Left forelimb (tissue), 1 donor: ENCODE data around the gene PLD1.
"Not testable (repeated sequence)": the region's sequence is repeated elsewhere in the genome, so short reads cannot be mapped to it uniquely, and the experiment has no call there.

ENCODE experiments used
- DNase-seq: peaks from one replicate; pipeline ENCODE4 v3.0.0-alpha.2; 2018; ENCODE audit warnings: low spot score

The PLD1 gene

GRCh38 chr3:171615281-171615680, 195.0 kb downstream of the PLD1 start:
- no peak for DNase-seq

GRCh38 chr3:171614318-171614921, 195.9 kb downstream of the PLD1 start:
- DNase-seq = no peak

- DNase-seq = no peak
Measured at GRCh38 chr3:171607452-171607851, 202.8 kb downstream of the PLD1 start.

DNA sequence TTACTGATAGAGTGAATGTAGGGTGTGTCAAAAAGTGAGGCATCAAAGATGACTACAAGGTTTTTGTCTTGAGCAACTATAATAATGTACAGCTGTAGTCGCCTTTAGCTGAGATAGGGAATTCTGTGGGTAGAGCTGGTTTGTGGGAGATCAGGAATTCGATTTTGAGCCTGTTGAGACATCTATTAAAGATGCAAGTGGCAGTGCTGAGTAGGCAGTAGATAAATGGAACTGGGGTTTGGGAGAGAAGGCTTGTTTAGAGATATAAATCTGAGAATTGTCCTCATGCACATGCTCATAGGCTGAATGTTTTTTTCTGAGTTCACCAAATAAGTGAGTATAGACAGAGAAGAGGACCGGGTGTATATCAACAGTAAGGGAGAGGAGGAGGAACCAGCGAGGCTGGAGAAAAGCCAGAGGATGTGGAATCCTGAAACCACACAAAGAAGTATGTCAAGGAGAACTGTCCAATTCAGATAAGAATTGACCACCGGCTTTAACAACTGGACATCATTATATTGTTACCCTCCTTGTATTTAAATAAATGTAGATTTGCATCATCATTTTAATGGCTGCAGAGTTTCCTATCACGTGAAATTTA, 204.0 kb downstream of the PLD1 start:
- DNase-seq = no peak

GRCh38 chr3:171604370-171604769, 205.9 kb downstream of the PLD1 start:
- no peak for DNase-seq

DNA sequence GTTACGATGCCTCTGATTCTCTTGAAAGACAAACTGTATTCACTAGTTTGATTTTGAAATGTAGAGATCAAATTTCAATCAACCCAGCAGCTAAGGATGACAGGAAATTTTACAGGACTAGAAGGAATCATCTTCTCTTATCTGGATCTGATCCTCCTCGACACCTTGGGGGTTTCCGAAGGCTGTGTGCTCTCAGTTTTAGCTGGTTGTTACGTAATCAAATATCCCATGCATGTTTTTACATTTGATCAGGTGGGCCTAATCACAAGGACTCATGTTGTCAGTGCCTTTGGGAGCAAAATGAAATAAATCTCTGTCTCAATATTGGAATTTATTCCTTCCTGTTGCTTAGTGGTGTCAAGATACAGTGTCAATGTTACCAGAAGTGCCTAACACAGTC, 208.2 kb downstream of the PLD1 start:
- no peak for DNase-seq

DNA sequence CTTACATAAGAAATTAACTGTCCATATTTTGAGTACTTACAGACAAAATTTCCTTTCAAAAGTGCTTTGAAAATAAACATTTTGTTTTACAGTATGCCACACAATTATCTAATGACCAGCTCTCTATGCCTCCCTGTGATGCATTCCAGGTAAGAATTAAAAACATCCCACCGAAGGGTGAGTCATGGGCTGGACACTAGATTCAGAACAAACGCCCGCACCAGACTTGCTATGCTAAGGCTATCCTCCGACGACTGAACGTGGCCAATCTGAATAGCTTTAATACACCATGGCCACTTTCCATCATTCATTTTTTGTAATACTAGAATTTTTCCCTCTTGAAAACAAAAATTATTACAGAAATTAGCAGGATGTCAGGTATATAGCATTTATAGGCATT, 210.3 kb downstream of the PLD1 start:
- DNase-seq = no peak

- no peak for DNase-seq
Measured at GRCh38 chr3:171598990-171599389, 211.3 kb downstream of the PLD1 start.

DNA sequence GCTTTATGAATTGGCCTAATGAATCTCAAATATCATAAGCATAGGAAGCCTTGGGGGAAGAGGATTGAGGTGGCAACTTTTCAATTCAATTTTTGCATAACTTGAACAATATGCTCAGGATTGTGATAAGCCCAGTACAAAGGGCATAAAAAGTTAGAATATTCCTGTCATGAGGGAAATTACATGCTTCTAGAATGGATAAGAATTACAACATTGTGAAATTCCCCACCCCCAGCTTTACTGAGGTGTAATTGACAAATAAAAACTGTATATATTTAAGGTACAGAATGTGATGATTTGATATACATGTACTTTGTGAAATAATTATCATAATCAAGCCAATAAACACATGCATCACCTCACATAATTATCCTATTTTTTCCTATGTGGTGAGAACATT, 217.5 kb downstream of the PLD1 start:
- DNase-seq = no peak

- DNase-seq = no peak
Measured at GRCh38 chr3:171591070-171591469, 219.2 kb downstream of the PLD1 start.

- no peak for DNase-seq
Measured at GRCh38 chr3:171586274-171586673, 224.0 kb downstream of the PLD1 start.

DNA sequence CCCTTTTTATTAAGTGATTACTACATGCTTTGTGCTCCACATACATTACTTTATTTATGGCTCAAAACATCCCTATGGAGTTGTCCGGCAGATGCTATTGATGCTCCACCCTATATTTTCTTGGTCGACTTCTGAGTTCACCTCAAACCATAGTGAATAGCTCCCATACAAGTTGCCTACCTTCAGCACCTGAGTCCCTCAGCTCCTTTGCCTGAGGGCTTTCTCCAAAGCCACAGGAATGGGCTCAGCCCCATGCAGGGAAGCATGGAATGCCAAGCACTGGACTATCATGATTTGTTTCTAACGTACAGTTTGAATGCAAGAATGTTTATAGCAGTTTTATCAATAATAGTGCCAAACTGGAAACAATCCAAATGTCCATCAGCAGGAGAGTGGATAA, 225.2 kb downstream of the PLD1 start:
- DNase-seq = no peak

- no peak for DNase-seq
Measured at GRCh38 chr3:171584100-171584499, 226.2 kb downstream of the PLD1 start.

DNA sequence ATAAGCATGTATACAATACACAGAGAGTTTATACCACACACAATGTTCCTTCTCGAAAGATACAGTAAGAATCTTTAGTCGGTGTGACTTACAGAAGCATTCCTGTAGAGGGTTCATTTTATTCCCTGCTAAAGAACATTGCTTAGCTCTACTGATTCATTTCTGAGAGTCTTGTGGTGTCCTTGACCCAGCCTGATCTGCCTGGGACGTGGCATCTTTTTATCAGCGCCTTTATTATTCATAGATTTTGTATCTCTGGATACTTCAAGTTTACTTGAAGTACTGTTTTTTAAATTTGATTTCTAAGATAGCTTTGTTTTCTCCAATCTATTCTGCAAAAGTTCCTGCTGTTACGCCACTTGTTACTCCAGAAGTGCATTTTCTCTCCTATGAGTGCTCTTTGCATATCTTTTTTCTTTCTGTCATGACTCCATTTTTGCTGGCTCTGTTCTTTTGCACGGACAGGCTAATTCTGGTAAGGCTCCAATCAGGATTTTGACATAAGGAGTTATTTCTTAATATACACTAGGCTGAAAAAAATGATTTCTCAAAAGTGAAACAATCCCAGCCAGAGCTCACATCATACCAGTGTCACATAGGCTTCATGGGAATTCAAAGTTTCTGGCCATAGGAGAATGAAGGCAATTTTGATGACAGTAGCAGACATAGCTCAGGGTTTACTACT, 235.6 kb downstream of the PLD1 start:
- no peak for DNase-seq

- no peak for DNase-seq
Measured at GRCh38 chr3:171569571-171570132, 240.6 kb downstream of the PLD1 start.

DNA sequence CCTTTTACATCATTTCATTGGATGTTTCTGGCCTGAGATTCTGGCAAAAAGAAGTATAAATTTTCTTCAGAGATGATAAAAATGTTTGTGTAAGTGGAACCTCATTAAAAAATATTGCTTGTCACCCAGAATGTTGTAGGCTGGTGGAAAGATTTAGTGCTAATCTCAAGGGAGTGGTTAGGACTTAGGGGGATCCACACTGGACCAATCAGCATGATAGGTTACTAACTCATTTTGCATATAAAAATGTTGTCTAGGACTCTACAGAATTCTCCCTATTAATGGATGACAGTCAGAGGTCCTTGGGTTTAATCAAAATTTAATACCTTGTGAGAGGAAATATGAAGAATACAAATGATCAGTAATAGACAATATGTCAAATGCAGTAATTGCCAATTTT, 241.5 kb downstream of the PLD1 start:
- no peak for DNase-seq

GRCh38 chr3:171566803-171567422, 243.4 kb downstream of the PLD1 start:
- no peak for DNase-seq

- DNase-seq = no peak
Measured at GRCh38 chr3:171565481-171566058, 244.7 kb downstream of the PLD1 start.

GRCh38 chr3:171564748-171565480, 245.4 kb downstream of the PLD1 start:
- no peak for DNase-seq

DNA sequence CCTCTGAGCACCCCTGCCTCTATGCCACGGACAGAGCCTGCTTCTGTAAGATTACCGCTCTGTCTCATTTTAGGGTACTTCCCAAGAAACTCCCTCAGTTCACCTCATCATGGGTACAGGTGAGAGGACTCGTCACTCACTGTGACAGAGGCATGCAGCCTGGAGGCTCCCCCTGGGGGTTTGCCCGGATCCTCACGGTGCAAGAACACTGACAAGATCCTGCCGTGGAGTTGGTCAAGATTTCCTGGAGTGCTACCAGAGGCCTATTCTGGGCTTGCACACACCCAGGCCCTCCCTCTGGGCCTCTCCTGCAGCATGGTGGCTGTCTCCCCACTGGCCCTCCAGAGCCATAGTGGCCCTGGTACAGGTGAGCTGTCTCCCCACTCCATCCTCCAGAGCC, 247.0 kb downstream of the PLD1 start:
- no peak for DNase-seq

DNA sequence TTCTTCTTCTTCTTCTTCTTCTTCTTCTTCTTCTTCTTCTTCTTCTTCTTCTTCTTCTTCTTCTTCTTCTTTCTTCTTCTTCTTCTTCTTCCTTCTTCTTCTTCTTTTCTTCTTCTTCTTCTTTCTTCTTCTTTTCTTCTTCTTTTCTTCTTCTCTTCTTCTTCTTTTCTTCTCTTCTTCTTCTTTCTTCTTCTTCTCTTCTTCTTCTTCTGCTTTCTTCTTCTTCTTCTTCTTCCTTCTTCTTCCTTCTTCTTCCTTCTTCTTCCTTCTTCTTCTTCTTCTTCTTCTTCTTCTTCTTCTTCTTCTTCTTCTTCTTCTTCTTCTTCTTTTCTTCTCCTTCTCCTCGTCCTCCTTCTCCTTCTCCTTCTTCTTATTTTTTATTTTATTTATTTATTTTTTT, 247.8 kb downstream of the PLD1 start:
- DNase-seq = not testable (repeated sequence)
